Mesenchymal stem cell (in vitro differentiated cells and primary cell): ENCODE data around the gene FGF19.
A peak's percentile ranks its signal among the peaks of the same experiment; 100 is the strongest.

Experiments used
- DNase-seq: peaks from one replicate; pipeline ENCODE4 v3.0.0-alpha.2; 2013
- H2AFZ ChIP-seq: one replicate; pipeline ENCODE4 v1.6.1; 2013; ENCODE audit warnings: low read depth, mild to moderate bottlenecking, control low read depth, inconsistent platforms, low read length, moderate library complexity
- H2AK5ac ChIP-seq: 2 replicates; pipeline ENCODE4 v1.6.1; 2013; ENCODE audit warnings: low read length, moderate library complexity, mild to moderate bottlenecking, inconsistent platforms; ENCODE audit not compliant: severe bottlenecking
- H2BK120ac ChIP-seq: one replicate; pipeline ENCODE4 v1.6.1; 2013; ENCODE audit warnings: low read depth, mild to moderate bottlenecking, inconsistent platforms, low read length, moderate library complexity
- H2BK12ac ChIP-seq, 2 experiments: one replicate each; pipeline ENCODE4 v1.6.1; 2013; ENCODE audit warnings: inconsistent platforms in 2 of 2, low read length in 2 of 2, mild to moderate bottlenecking in 2 of 2, moderate library complexity in 2 of 2, control low read depth in 1 of 2
- H2BK15ac ChIP-seq: one replicate; pipeline ENCODE4 v1.6.1; 2013; ENCODE audit warnings: mild to moderate bottlenecking, low read depth, inconsistent platforms; ENCODE audit not compliant: poor library complexity, severe bottlenecking
- H2BK5ac ChIP-seq: 2 replicates; pipeline ENCODE4 v1.6.1; 2013; ENCODE audit warnings: low read depth, mild to moderate bottlenecking, low read length, control low read depth, inconsistent platforms; ENCODE audit not compliant: poor library complexity, severe bottlenecking
- H3K14ac ChIP-seq, 2 experiments: one replicate each; pipeline ENCODE4 v1.6.1; 2013; ENCODE audit warnings: inconsistent platforms in 2 of 2, low read length in 2 of 2, control low read depth in 1 of 2, mild to moderate bottlenecking in 1 of 2, moderate library complexity in 1 of 2
- H3K18ac ChIP-seq, 2 experiments: one replicate each; pipeline ENCODE4 v1.6.1; 2013; ENCODE audit warnings: inconsistent platforms in 2 of 2, low read length in 2 of 2, control low read depth in 1 of 2, low read depth in 1 of 2, mild to moderate bottlenecking in 1 of 2
- H3K23ac ChIP-seq, 2 experiments: one replicate each; pipeline ENCODE4 v1.6.1; 2013; ENCODE audit warnings: inconsistent platforms in 2 of 2, low read length in 2 of 2, mild to moderate bottlenecking in 2 of 2, moderate library complexity in 2 of 2, control low read depth in 1 of 2
- H3K27ac ChIP-seq: 2 replicates; pipeline ENCODE4 v1.5.1; 2013; ENCODE audit warnings: mild to moderate bottlenecking, moderate library complexity, low read length, control low read depth, inconsistent platforms; ENCODE audit not compliant: poor library complexity, severe bottlenecking
- H3K27me3 ChIP-seq, 2 experiments: 2 replicates each; pipeline versions ENCODE4 v1.6.1 to v1.7.0; 2013; ENCODE audit warnings: low read length in 2 of 2, mild to moderate bottlenecking in 2 of 2, moderate library complexity in 2 of 2, control low read depth in 1 of 2, inconsistent platforms in 1 of 2; ENCODE audit not compliant: control insufficient read depth in 1 of 2, insufficient read depth in 1 of 2
- H3K36me3 ChIP-seq, 2 experiments: 2 replicates each; pipeline versions ENCODE4 v1.6.1 to v1.7.0; 2013; ENCODE audit warnings: low read length in 2 of 2, control low read depth in 1 of 2, inconsistent platforms in 1 of 2, low read depth in 1 of 2, mild to moderate bottlenecking in 1 of 2; ENCODE audit not compliant: insufficient read depth in 2 of 2, control insufficient read depth in 1 of 2
- H3K4ac ChIP-seq, 2 experiments: one replicate each; pipeline ENCODE4 v1.6.1; 2013; ENCODE audit warnings: inconsistent platforms in 2 of 2, low read length in 2 of 2, mild to moderate bottlenecking in 2 of 2, moderate library complexity in 2 of 2, control low read depth in 1 of 2, low read depth in 1 of 2
- H3K4me1 ChIP-seq: 2 replicates; pipeline ENCODE4 v1.6.1; 2013; ENCODE audit warnings: low read depth, low read length, control low read depth; ENCODE audit not compliant: control insufficient read depth, insufficient read depth
- H3K4me2 ChIP-seq: 2 replicates; pipeline ENCODE4 v1.6.1; 2013; ENCODE audit warnings: low read length, mild to moderate bottlenecking, inconsistent platforms; ENCODE audit not compliant: poor library complexity, severe bottlenecking
- H3K4me3 ChIP-seq, 2 experiments: 2 replicates each; pipeline versions ENCODE4 v1.5.1 to v1.7.0; 2013; ENCODE audit warnings: low read length in 2 of 2, mild to moderate bottlenecking in 2 of 2, control low read depth in 1 of 2, low read depth in 1 of 2; ENCODE audit not compliant: insufficient read depth in 1 of 2
- H3K79me1 ChIP-seq: replicated peaks from 2 replicates; pipeline ENCODE4 v1.6.1; 2013; ENCODE audit warnings: mild to moderate bottlenecking, control low read depth, low read length, inconsistent platforms; ENCODE audit not compliant: poor library complexity, severe bottlenecking
- H3K9ac ChIP-seq: 2 replicates; pipeline ENCODE4 v1.7.0; 2013; ENCODE audit warnings: mild to moderate bottlenecking, low read length, moderate library complexity
- H3K9me3 ChIP-seq: 2 replicates; pipeline ENCODE4 v1.7.0; 2013; ENCODE audit warnings: mild to moderate bottlenecking, low read length; ENCODE audit not compliant: control insufficient read depth
- H4K8ac ChIP-seq: one replicate; pipeline ENCODE4 v1.6.1; 2013; ENCODE audit warnings: inconsistent platforms, mild to moderate bottlenecking, low read length, moderate library complexity
- H4K91ac ChIP-seq: one replicate; pipeline ENCODE4 v1.6.1; 2013; ENCODE audit warnings: mild to moderate bottlenecking, low read length, inconsistent platforms
- WGBS: methylation state at CpG from one replicate; pipeline ENCODE4 v1.1.7; 2013; ENCODE audit warnings: mixed read lengths; 5-methylcytosine and 5-hydroxymethylcytosine counted together

Gene FGF19

GRCh38 chr11:69744435-69744834 lies 40.6 kb upstream of the FGF19 start:
- Histone ChIP-seq H2BK120ac (no peak overlapping the region), H4K91ac (no peak overlapping the region), H2BK5ac (no peak overlapping the region), H3K27ac (peak overlapping the region; percentile 62), H3K36me3 (no peaks in the 10 kb centered on the region), H3K79me1 (no peaks in the 10 kb centered on the region), H4K8ac (no peak overlapping the region), H2BK12ac (no peak overlapping the region), H3K4me3 (no peak overlapping the region), H3K18ac (peak overlapping the region in 1 of 2 experiments; percentile 54), H3K27me3 (peaks cover 0 to 46% of the 10 kb centered on the region in 2 experiments), H3K4me2 (no peak overlapping the region), H3K9ac (no peak overlapping the region), H3K4ac (no peak overlapping the region), H2BK15ac (no peak overlapping the region), H2AFZ (no peak overlapping the region), H3K14ac (no peak overlapping the region), H3K4me1 (peaks cover 32% of the 10 kb centered on the region), H3K9me3 (no peaks in the 10 kb centered on the region), H2AK5ac (no peak overlapping the region), H3K23ac (no peak overlapping the region)
- 10% methylated on average over 7 of the region's 7 CpGs for WGBS
- peak; percentile 91 for DNase-seq

GRCh38 chr11:69734841-69735240 lies 31.0 kb upstream of the FGF19 start:
- H2BK5ac ChIP-seq = no peak overlapping the region
- no peak overlapping the region for H3K14ac ChIP-seq
- no peak overlapping the region for H4K91ac ChIP-seq
- H3K9ac ChIP-seq = no peak overlapping the region
- H4K8ac ChIP-seq = no peak overlapping the region
- H3K9me3 ChIP-seq = peaks cover 13% of the 10 kb centered on the region
- H3K4me3 ChIP-seq = no peak overlapping the region
- H2BK15ac ChIP-seq = no peak overlapping the region
- no peak for DNase-seq
- H2AK5ac ChIP-seq = no peak overlapping the region
- H2BK12ac ChIP-seq = no peak overlapping the region
- no peaks in the 10 kb centered on the region for H3K79me1 ChIP-seq
- peaks cover 7% of the 10 kb centered on the region for H3K4me1 ChIP-seq
- peaks cover 0 to 25% of the 10 kb centered on the region in 2 experiments for H3K27me3 ChIP-seq
- no peaks in the 10 kb centered on the region for H3K36me3 ChIP-seq
- no peak overlapping the region for H3K23ac ChIP-seq
- no peak overlapping the region for H3K4me2 ChIP-seq
- WGBS = 88% methylated on average over 3 of the region's 3 CpGs
- H2BK120ac ChIP-seq = no peak overlapping the region
- H3K18ac ChIP-seq = no peak overlapping the region
- H2AFZ ChIP-seq = no peak overlapping the region
- no peak overlapping the region for H3K27ac ChIP-seq
- no peak overlapping the region for H3K4ac ChIP-seq

- Histone ChIP-seq H3K4me2 (no peak overlapping the region), H2BK120ac (no peak overlapping the region), H3K4me1 (peaks cover 7% of the 10 kb centered on the region), H4K8ac (no peak overlapping the region), H2BK5ac (no peak overlapping the region), H3K79me1 (no peaks in the 10 kb centered on the region), H3K4ac (peak overlapping the region in 1 of 2 experiments; percentile 26), H3K4me3 (no peak overlapping the region), H2BK12ac (no peak overlapping the region), H3K36me3 (no peaks in the 10 kb centered on the region), H2BK15ac (no peak overlapping the region), H3K9ac (no peak overlapping the region), H3K9me3 (peaks cover 13% of the 10 kb centered on the region), H3K18ac (no peak overlapping the region), H3K27ac (no peak overlapping the region), H4K91ac (no peak overlapping the region), H3K23ac (no peak overlapping the region), H2AFZ (no peak overlapping the region), H3K14ac (no peak overlapping the region), H2AK5ac (no peak overlapping the region), H3K27me3 (peaks cover 0 to 25% of the 10 kb centered on the region in 2 experiments)
- 85% methylated on average over 2 of the region's 2 CpGs for WGBS
- DNase-seq = no peak
Measured at GRCh38 chr11:69734367-69734766, 30.5 kb upstream of the FGF19 start.

GRCh38 chr11:69732910-69733309 lies 29.1 kb upstream of the FGF19 start:
- Histone ChIP-seq H2BK5ac (peak overlapping the region; percentile 49), H3K4me2 (no peak overlapping the region), H2BK120ac (no peak overlapping the region), H3K4ac (no peak overlapping the region), H3K27ac (no peak overlapping the region), H3K14ac (no peak overlapping the region), H2BK12ac (no peak overlapping the region), H3K23ac (no peak overlapping the region), H3K9me3 (peaks cover 9% of the 10 kb centered on the region), H2AK5ac (peak overlapping the region; percentile 3), H3K18ac (no peak overlapping the region), H3K4me1 (peaks cover 7% of the 10 kb centered on the region), H4K91ac (peak overlapping the region; percentile 2), H3K4me3 (no peak overlapping the region), H2BK15ac (no peak overlapping the region), H3K36me3 (no peaks in the 10 kb centered on the region), H3K27me3 (peaks cover 0 to 39% of the 10 kb centered on the region in 2 experiments), H3K79me1 (no peaks in the 10 kb centered on the region), H3K9ac (no peak overlapping the region), H2AFZ (no peak overlapping the region), H4K8ac (peak overlapping the region; percentile 14)
- DNase-seq = no peak
- WGBS = 72% methylated on average over 7 of the region's 7 CpGs
